HG03432 (cell line): ENCODE results near the gene LRG1.

ENCODE experiments used
- ATAC-seq: cut with Tn5 transposase; IDR thresholded peaks from one replicate; pipeline ENCODE4 v1.9.1; 2021; ENCODE audit warnings: mild to moderate bottlenecking, moderate library complexity; ENCODE audit not compliant: unreplicated experiment

The LRG1 gene, protein sequence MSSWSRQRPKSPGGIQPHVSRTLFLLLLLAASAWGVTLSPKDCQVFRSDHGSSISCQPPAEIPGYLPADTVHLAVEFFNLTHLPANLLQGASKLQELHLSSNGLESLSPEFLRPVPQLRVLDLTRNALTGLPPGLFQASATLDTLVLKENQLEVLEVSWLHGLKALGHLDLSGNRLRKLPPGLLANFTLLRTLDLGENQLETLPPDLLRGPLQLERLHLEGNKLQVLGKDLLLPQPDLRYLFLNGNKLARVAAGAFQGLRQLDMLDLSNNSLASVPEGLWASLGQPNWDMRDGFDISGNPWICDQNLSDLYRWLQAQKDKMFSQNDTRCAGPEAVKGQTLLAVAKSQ

DNA sequence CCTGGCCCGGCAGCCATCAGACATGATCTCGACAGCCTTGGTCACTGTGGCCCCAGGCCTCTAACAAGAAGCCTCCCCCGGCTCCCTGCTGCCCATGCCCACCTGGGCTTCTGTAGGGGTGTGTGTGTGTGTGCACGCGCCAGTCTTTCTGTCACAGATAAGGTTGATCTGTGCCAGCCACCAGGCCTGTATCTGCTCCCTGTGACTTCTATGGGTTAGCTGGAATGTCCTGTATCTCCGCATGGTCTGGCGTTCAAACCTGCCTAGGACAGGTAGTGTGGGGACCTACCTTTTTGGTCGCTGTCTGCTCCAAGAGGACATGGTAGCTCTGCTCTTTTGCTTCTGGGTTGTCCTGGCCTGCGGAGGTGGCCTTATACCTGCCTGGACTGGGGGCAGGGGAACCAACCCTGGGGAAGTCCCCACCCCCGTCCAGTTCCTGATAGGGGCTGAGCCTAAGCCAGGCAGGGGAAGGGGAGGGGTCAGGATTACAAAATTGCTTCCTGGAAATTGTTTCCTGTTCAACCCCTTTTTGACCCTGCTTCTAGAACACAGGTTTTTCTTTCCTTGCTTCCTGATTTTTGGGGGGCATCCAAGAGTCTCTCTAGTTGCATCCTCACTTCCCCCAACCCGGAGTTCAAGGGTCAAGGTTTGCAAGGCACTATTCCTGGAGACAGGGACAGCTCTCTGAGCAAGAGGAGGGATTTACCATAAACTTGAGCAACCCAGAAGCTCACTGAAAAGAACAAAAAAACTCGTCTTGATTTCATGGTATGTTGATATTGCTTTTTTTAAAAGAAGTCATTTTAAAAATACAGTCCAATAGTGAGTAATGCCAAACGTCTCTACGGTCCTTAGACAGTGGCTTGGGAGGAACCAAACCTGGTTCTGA, at the start of gene LRG1:
Gene LRG1, minus strand, starts transcription at position 344 of the 889 bp plus-strand sequence. Its CDS starts 23 bp downstream, at position 321.
- no peak for ATAC-seq

DNA sequence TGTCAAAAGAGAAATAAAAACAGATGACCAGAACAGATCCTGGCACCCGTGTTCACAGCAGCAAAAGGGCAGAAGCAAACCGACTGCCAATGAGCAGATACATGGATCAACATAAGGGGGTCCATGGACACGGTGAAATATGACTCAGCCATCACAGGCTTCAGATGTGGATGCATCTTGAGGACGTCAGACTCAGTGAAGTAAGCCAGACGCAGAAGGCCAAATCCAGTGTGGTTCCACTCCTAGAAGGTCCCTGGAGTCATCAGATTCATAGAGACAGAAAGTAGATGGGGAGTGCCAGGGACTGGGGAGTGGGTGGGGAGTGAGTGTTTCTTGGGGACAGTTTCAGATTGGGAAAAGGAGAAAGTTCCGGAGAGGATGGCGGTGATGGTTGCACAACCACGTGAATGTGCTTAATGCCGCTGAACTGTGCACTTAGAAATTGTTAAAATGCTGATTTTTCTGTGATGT, 48.5 kb upstream of the LRG1 start:
- no peak for ATAC-seq

DNA sequence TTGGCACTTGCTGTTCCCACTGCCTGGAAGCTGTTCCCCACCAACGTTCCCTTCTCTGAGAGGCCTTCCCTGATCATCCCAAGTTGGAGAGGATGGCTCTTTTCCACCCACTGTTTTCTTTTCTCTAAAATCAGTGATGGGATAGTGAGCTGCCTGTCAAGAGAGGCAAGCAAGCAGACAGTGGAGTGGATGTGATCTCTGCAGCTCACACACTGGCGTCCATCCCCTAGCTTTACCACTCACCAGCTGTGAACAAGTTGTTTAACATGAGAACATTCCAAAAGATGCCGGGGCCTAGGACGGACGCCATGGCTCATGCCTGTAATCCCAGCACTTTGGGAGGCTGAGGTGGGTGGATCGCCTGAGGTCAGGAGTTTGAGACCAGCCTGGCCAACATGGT, 47.7 kb upstream of the LRG1 start:
- ATAC-seq: no peak

DNA sequence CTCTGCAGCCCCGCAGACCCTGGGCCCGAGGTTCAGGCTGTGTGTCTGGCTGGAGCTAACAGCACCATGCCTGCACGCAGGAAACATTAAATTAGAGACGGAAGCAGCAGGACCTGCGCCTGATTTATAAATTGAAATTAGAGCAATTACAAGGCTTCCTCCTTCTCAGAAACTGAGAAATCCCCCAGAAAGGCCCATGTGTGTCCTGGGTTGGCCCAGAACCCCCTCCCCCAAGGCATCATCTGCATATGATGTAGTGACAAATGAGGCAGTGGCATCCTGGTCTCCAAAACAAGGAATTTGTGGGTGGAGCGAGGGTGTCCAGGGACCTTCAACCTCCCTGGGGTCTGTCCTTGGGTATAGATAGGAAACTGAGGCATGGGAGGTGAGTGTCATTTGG, 46.9 kb upstream of the LRG1 start:
- ATAC-seq: no peak

DNA sequence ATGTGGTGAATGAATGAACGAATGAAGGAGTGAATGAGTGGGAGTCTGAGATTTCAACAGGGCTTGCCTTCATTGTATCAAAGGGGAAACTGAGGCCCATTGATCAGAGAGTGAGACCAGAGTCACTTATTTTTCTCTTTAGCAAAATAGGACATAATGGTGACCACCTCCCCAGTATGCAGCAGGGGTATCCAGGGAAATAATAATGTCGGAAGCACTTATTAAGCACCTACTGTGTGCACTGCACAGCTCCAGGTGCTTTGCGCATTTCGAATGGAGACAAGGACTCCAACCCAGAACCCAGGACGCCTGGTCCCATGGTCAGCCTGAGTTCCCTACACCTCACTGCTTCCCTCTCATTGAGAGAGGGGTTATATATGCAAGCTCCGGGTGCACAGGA, 46.4 kb upstream of the LRG1 start:
- no peak for ATAC-seq

DNA sequence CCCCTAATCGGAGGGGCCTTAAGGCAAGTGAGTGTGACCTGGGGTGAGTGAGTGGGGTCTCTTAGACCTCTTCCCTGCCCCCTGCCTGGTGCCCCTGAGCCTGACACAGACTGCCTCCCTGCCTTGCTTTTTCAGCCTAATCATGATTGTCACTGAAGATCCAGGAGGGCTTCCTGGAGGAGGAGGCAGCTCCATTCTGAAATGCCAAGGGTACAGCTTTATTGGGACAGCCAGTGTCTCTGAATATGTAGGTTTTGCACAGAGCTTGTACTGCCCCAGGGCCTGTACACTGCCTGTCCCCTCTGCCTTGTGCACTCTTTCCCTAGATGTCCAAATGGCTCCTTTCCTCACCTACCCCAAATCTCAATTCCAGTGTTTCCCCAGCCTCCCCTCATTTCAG, 45.7 kb upstream of the LRG1 start:
- no peak for ATAC-seq

DNA sequence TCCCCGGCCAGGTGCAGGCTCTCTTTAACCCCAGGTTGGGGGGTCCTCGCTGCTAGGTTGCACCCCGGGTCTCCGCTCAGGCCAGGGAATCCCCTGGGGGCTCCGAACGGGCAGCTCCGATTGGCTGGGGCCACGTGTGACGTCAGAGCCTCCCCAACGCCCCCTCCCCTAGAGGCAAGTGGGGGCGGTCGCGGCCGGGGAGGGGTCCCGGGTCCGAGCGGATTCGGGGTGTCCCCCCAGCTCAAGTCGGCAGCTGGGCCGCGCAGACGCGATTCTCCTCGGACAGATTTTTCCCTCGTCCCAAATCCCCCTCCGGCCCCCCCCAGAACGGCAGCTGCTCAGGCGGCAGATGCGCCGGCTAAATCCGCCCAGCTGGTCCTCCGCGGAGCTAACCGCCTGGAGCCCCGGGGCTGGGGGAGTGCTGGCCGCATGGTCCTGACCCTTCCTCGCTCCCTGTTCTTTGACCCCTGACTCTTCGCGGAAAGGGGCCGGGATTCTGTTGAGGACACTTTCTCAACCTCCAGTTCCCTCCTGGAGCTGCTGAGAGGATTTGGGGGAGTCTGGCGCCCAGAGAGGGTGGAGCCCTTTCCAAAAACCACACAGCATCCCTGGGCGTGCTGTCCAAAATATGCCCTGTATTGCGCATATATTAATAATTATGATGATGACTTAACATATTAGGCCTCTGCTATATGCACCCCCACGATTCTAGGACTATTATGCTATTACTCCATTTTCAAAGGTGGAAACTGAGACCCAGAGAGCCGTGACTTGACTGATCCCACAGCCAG, 45.0 kb upstream of the LRG1 start:
- no peak for ATAC-seq

DNA sequence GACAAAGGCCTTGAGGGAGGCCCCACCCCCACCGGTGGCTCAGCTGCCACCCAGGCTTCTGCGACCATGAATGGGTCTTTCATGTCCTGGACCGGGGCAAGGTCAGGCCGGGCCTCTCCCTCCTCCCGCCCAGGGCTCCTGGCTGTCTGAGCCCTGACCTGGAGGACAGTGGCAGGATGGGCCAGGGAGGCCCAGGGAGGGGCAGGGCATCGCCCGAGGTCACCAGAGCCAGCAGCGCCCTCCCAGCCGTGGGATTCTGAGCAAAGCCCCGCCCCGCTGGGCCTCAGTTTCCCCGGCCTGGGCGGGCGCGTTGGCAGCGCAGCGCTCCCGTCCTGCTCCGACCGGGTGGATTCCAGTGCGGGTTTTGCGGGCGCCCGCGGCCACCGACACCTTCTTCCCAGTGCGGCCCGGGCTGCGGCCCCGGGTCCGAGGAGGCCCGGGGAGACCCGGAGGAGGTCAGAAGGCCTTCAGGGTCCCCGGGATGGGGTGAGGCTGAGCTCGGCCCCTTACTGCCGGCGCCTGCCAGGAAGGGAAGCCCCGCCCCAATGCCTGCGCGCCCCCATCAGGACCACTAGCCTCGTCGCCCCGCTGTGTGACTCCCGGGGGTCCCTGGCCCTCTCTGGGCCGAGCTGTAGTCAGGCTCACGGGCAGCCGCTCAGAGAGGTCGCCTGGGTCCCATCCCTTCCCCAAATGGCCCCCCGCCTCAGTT, 44.3 kb upstream of the LRG1 start:
- no peak for ATAC-seq

DNA sequence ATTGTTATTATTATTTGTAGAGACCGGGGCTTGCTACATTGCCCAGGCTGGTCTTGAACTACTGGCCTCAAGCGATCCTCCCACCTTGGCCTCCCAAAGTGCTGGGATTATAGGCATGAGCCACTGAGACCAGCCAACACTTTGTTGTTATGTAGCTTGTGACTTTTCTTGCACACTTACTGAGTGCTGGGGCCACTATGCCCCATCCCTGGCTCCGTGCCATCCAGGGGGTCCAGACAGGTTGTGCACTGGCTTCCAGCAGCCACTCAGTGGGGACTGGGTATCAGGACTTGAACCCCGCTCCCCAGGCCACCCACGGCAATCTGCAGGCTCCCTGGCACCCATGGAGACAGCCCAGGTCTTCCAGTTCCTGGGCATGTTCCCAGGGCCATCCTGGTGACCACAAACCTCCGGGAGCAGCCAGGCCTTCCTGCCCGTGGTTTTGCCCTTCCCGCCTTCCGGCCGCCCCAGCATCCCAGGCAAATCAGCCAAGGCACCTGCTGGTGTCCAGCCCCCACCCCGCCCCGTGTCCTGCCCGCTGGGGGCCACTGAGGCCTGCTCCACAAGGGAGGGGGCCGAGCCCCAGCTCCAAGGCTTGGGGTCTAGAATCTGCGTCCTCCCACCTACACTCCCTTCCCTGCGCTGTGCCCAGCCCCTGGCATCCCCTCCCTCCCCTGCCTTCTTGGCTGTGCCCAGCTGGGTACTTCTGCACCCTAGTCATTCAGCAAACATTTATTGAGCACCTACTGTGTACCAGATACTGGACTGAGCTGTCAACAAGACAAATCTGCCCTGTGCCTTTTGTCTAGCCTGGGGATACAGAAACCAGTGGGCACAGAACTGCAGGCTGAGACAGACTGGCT, 43.4 kb upstream of the LRG1 start:
- ATAC-seq: no peak

DNA sequence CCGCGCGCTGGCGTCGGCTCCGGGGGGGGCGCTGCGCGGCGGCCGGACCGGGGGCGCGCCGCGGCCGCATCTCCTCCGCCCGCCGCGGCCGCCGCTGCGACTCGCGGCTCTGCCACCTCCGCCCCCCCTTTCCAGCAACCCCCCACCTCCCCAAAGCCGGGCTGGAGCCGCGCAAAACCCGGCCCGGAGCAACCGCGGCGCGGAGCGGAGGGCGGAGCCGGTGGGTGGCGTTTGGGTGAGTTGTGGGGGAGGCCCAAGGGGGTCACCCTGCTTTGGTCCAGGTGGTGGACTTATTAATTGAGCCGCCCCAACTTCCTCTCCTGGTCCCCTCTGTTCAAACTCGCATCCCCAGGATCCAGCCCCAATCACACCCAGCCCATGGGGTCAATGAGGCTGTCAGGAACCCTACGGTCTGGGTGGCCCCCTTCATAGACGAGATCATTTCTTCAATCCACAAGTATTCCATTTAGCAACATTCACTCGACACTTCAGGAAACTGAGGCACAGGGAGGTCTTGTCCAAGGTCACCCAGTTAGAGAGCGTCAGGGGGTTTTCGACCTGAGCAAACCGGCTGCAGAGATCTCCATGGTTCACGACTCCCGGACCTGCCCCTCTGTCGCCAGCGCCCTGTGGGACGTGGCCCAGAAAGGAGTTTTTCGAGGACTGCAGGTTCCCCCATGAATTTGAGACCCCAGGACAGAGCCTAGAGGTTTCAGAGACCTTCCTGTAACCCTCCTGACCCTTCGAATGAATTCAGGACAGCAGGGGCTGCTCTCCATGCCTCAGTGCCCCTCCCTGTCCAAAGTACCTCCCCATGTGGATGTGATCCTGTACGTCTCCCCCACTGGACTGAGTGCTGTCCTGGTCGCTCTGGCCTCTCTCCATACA, 42.1 kb upstream of the LRG1 start:
- no peak for ATAC-seq

DNA sequence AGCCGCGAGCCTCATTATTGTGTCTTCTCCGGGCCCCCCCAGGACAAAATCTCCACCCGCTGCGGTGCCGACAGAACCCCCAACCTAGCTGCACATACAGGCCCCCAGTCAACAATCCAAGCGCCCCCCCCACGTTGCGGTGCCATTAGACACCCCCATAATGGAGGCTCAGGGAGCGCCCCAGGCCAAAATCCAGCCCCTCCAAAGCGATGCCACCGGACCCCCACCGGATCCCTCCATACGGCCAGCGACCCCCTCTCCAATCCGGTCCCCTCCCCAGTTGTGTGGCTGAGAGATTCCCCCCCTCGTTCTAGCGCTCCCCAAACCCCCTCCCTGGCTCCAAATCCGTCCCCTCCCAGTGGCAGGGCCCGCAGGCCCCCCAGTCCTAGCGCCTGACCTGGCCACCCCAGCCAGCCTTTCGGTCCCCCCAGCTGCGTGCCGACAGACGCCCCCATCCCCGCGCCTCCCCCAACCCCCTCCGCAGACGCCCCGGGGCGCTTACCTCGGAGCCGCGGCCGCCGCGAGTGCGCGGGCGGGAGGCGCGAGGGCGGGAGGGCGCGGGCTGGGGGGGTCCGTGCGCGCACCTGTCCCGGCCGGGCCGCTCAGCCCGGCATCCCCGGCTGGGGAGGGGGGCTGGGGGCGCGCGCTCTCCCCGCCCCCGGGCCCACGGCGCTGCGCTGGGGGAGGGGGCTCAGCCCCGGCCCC, 41.3 kb upstream of the LRG1 start:
- ATAC-seq: no peak

DNA sequence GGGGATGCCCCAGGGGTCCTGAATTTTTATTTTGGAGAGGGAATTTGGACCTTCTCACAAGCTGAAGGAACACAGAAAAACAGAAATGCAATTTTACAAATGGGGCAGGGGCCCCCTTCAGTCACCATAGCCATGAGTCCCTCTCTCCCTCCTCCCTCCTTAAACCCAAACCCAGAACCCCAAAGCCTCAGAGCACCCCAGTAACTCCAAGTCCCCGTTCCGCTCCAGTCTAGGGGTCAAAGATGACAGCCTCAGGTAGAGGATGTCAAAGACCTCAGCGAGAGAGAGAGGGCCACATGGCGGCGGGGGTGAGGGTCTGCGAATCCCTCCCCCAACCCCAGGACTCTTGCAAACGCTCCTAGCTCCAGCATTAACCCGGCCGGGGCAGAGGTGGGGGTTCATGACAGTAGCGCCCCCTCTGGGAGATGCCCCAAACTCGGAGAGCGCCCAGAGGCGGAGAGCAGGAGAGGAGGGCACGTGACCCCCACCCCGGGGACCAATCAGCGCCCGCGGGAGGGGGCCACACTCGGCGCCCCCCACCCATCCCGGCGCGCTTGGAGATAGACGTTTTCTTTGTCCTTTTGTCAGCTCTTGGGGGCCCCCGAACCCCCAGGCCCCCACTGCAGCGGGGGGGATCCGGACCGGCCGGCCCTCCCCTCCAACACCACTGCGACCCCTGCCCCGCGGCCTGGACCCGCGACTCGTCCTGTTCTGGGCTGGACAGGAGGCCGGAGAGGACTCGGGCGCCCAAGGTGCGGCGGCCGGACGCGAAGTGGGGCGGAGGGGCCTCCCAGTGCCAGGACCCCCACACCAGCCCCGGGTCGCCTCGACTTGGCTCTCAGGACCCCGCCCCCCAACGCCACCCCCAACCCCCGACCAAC, 40.4 kb upstream of the LRG1 start:
- ATAC-seq: no peak

DNA sequence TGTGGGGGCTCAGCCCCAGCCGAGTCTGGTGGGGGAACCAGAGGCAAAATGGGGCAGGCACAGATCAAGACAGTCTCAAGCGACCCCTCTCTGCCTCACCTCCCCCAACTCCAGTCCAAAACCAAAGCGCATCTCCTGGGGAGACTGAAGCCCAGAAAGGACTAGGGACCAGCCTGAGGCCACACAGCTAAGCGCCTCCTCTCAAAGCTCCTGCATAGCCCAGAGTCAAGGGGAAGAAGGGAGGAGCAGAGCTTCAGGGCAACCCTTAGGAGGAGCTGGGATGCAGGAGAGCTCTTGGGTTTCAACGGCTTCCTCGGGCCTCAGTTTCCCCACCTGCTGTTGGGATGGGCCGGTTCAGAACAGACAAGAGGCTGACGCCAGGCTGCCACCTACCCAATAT, 39.6 kb upstream of the LRG1 start:
- ATAC-seq: no peak

DNA sequence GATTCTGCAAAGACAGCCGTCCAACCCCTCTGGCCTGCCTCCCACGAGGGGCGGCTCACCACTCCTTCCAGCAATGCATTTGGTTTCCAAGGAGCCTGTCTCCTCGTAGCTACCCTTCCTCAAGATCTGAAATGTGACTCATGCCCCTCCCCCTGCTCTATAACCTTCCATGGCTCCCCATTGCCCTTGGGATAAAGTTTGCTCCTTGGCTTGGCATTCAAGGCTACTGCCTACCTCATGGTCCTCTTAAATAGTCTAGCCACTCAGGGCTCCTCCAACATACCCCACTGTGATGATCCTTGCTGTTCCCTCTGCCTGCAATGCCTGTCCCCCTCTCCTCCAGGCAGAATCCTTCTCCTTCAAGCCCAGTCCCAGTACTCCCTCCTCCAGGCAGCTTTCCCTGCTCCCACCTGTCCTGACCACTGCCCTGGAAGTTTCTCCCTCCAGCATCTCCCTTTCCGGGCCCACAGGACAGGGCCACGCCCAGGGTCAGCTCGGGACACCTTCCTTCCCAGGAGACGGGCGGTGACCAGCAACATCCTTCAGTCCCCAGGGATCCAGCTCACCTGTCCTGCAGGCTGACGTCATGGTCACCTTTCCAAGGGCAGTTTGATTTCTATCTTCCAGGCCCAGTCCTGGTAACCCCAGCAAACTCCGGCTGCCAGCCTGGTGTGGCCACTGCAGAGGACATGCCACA, 38.9 kb upstream of the LRG1 start:
- no peak for ATAC-seq

DNA sequence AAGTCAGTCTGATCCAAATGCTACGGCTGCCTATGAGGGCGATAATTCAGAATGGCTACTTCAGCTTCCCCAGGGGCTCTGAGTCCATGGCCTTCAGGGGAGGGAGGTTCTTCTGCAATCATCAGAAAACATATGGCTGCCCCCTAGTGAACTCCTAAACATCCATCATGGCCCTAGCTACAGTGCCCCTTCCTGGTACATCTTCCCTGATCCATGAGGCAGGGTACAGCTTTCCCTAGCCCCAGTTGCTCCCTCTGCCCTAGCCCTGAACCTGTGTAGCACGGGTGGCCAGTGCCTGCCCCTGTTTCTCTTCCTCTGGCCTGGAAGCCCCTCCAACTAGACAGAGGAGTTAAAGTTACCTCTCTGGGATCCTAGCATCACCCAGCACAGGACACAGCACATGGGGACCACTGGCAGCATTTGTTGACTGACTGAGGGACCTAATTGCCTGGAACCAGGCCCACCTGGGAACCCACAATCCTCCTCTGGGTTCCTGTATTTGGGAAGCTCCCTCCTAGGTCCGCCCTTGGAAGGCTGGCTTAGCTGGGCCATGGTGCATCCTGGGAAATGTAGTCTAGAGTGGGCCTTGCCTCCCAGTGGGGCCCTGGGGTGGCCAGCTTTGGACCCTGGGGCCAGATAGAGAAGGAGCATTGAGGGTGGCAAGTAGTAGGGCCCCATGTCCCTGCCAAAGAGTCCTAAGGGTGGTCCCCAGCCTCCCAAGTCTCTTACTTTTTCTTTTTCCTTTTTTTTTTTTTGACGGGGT, 37.4 kb upstream of the LRG1 start:
- ATAC-seq: no peak
